HG03108 (cell line): ENCODE data around the gene CAPNS1.
"Not testable (repeated sequence)": the region's sequence is repeated elsewhere in the genome, so short reads cannot be mapped to it uniquely, and the experiment has no call there.

Experiments
- ATAC-seq: cut with Tn5 transposase; IDR thresholded peaks from one replicate; pipeline ENCODE4 v1.9.1; 2021; ENCODE audit warnings: moderate library complexity; ENCODE audit not compliant: unreplicated experiment

The CAPNS1 gene

GRCh38 chr19:36113894-36114720, 25.8 kb upstream of the CAPNS1 start:
- ATAC-seq, result no peak

GRCh38 chr19:36114721-36115452, 25.0 kb upstream of the CAPNS1 start, which contains the start of gene POLR2I:
Gene POLR2I (minus strand): TSS chr19:36114875. CDS start chr19:36114856, 19 bp downstream.
- peak; percentile 83 for ATAC-seq

GRCh38 chr19:36115453-36116343, 24.2 kb upstream of the CAPNS1 start, which contains the start of gene TBCB:
Gene TBCB (plus strand): TSS chr19:36115468. CDS start chr19:36115561, 93 bp downstream.
- peak; percentile 29 for ATAC-seq

GRCh38 chr19:36116344-36116637, 23.6 kb upstream of the CAPNS1 start:
- ATAC-seq, result no peak

GRCh38 chr19:36120092-36120983, 19.5 kb upstream of the CAPNS1 start:
- no peak for ATAC-seq

- ATAC-seq, result no peak
Measured at GRCh38 chr19:36120984-36121358, 18.9 kb upstream of the CAPNS1 start.

- no peak for ATAC-seq
Measured at GRCh38 chr19:36121486-36122124, 18.3 kb upstream of the CAPNS1 start.

- ATAC-seq, result no peak
Measured at GRCh38 chr19:36125557-36125956, 14.3 kb upstream of the CAPNS1 start.

- ATAC-seq, result peak; percentile 9
Measured at GRCh38 chr19:36128392-36128736, 11.5 kb upstream of the CAPNS1 start.

GRCh38 chr19:36131221-36131620, 8.6 kb upstream of the CAPNS1 start:
- not testable (repeated sequence) for ATAC-seq

GRCh38 chr19:36134867-36135266, 5.0 kb upstream of the CAPNS1 start:
- ATAC-seq, result not testable (repeated sequence)

GRCh38 chr19:36136964-36137686, 2.7 kb upstream of the CAPNS1 start:
- no peak for ATAC-seq

- no peak for ATAC-seq
Measured at GRCh38 chr19:36139120-36139472, 770 bp upstream of the CAPNS1 start.

- ATAC-seq, result no peak
Measured at GRCh38 chr19:36140304-36141038, 605 bp downstream of the CAPNS1 start.

GRCh38 chr19:36141039-36141927, 1.4 kb downstream of the CAPNS1 start:
- peak; percentile 40 for ATAC-seq

GRCh38 chr19:36142046-36142445, 2.2 kb downstream of the CAPNS1 start:
- no peak for ATAC-seq

GRCh38 chr19:36142496-36142895, 2.6 kb downstream of the CAPNS1 start:
- no peak for ATAC-seq

- ATAC-seq, result no peak
Measured at GRCh38 chr19:36144624-36145023, 4.8 kb downstream of the CAPNS1 start.
